GM21515 (cell line): ENCODE results near the gene ATXN1.
A peak's percentile ranks its signal among the peaks of the same experiment; 100 is the strongest.
"Not testable (repeated sequence)": the region's sequence is repeated elsewhere in the genome, so short reads cannot be mapped to it uniquely, and the experiment has no call there.

Source experiments
- ATAC-seq: cut with Tn5 transposase; IDR thresholded peaks from one replicate; pipeline ENCODE4 v1.9.1; 2021; ENCODE audit not compliant: unreplicated experiment

The ATXN1 gene

GRCh38 chr6:16702627-16703378 is 58.5 kb downstream of the ATXN1 start:
- not testable (repeated sequence) for ATAC-seq

- no peak for ATAC-seq
Observed at GRCh38 chr6:16700916-16701234, 60.4 kb downstream of the ATXN1 start.

- ATAC-seq: no peak
Observed at GRCh38 chr6:16700202-16700915, 60.9 kb downstream of the ATXN1 start.

GRCh38 chr6:16698997-16699868 is 62.0 kb downstream of the ATXN1 start:
- ATAC-seq: no peak

- no peak for ATAC-seq
Observed at GRCh38 chr6:16698162-16698533, 63.1 kb downstream of the ATXN1 start.

GRCh38 chr6:16697437-16698161 is 63.7 kb downstream of the ATXN1 start:
- ATAC-seq: no peak

GRCh38 chr6:16696496-16696895 is 64.8 kb downstream of the ATXN1 start:
- ATAC-seq: no peak

- ATAC-seq: peak; percentile 48
Observed at GRCh38 chr6:16694781-16695578, 66.3 kb downstream of the ATXN1 start.

GRCh38 chr6:16691324-16691723 is 69.9 kb downstream of the ATXN1 start:
- no peak for ATAC-seq

GRCh38 chr6:16690608-16691142 is 70.6 kb downstream of the ATXN1 start:
- ATAC-seq: peak; percentile 76

- peak; percentile 6 for ATAC-seq
Observed at GRCh38 chr6:16689788-16690607, 71.3 kb downstream of the ATXN1 start.

- no peak for ATAC-seq
Observed at GRCh38 chr6:16688984-16689636, 72.2 kb downstream of the ATXN1 start.

- ATAC-seq: no peak
Observed at GRCh38 chr6:16688436-16688835, 72.8 kb downstream of the ATXN1 start.

- ATAC-seq: no peak
Observed at GRCh38 chr6:16687045-16687444, 74.2 kb downstream of the ATXN1 start.

- ATAC-seq: peak; percentile 63
Observed at GRCh38 chr6:16684896-16685554, 76.2 kb downstream of the ATXN1 start.

GRCh38 chr6:16684195-16684689 is 77.0 kb downstream of the ATXN1 start:
- no peak for ATAC-seq

GRCh38 chr6:16683641-16684194 is 77.5 kb downstream of the ATXN1 start:
- ATAC-seq: no peak
